K562 (cell line): ENCODE measurements around the gene PLXNB2. TPM values are rescaled to one million over a fixed set of nuclear protein-coding genes. Genes with fewer than 3 reads are reported as not detected.
A peak's percentile ranks its signal among the peaks of the same experiment; 100 is the strongest.

ENCODE experiments used
- ARID4B ChIP-seq: sonication (generic); formaldehyde crosslinking; IDR thresholded peaks from 2 replicates; pipeline ENCODE4 v1.8.0; 2022; ENCODE audit warnings: mild to moderate bottlenecking, missing genetic modification reagents
- ATF6 ChIP-seq: sonication (generic); formaldehyde crosslinking; IDR thresholded peaks from 2 replicates; pipeline ENCODE4 v1.4.0; 2020; ENCODE audit warnings: mild to moderate bottlenecking, missing genetic modification reagents
- EHMT2 ChIP-seq: fragments of 450-650 bp; IDR thresholded peaks from 2 replicates; pipeline ENCODE4 v1.6.1; 2018; ENCODE audit warnings: antibody characterized with exemption
- HDAC1 ChIP-seq, 2 experiments: fragments of 450-650 bp; IDR thresholded peaks; 2 replicates each; pipeline ENCODE4 v1.6.1; 2016 to 2017; ENCODE audit warnings: inconsistent platforms in 1 of 2, mild to moderate bottlenecking in 1 of 2, moderate library complexity in 1 of 2
- KDM1A ChIP-seq, 2 experiments: fragments of 450-650 bp; IDR thresholded peaks; 2 replicates each; pipeline ENCODE4 v1.6.1; 2016; ENCODE audit warnings: mild to moderate bottlenecking in 2 of 2
- MBD2 ChIP-seq: sonication (generic); IDR thresholded peaks from 2 replicates; pipeline ENCODE4 v1.6.1; 2016; ENCODE audit warnings: low read depth, borderline replicate concordance
- PRMT5 ChIP-seq: sonication (generic); formaldehyde crosslinking; IDR thresholded peaks from 2 replicates; pipeline ENCODE4 v1.5.0; 2020; ENCODE audit warnings: missing genetic modification reagents
- RFX1 ChIP-seq: fragments of 450-650 bp; IDR thresholded peaks from 2 replicates; pipeline ENCODE4 v1.6.1; 2016; ENCODE audit warnings: mild to moderate bottlenecking, moderate library complexity
- ZNF146 ChIP-seq: IDR thresholded peaks from one replicate; pipeline ENCODE4 v1.6.1; 2018; ENCODE audit warnings: missing compliant biosample characterization; ENCODE audit not compliant: unreplicated experiment
- ZNF740 ChIP-seq, 3 experiments: fragments of 200-800 bp in 1 of 3; sonication (Bioruptor generic) in 1 of 3; sonication (generic) in 1 of 3; formaldehyde crosslinking in 1 of 3; IDR thresholded peaks; 2 replicates each; pipeline versions ENCODE4 v1.6.1 to v1.8.0; 2016 to 2022; ENCODE audit warnings: mild to moderate bottlenecking in 2 of 3, missing compliant biosample characterization in 2 of 3, missing genetic modification characterization in 2 of 3, missing genetic modification reagents in 1 of 3
- ZNF780A ChIP-seq: fragments of 250-450 bp; sonication (Bioruptor Pico); IDR thresholded peaks from 2 replicates; pipeline ENCODE4 v1.5.0; 2021; ENCODE audit warnings: mild to moderate bottlenecking
- polyA plus RNA-seq, 8 experiments: library from polyadenylated mRNA; depleted of rRNA in 4 of 8; stranded (reverse) in 5 of 8; unstranded in 3 of 8; fragments of >200 nt; fragmentation: Nextera tagmentation in 2 of 8; fragmentation: Illumina TruSeq in 1 of 8; extraction: Ambion mirVana in 2 of 8; extraction: Trizol in 1 of 8; gene quantifications; 2 replicates each; pipeline versions ENCODE4 v1.2.1 to v1.2.3, GENCODE V29; 2011 to 2014; ENCODE audit warnings: inconsistent platforms in 1 of 8, missing spikeins in 1 of 8
- total RNA-seq, 7 experiments: library from RNA; depleted of rRNA in 6 of 7; stranded (reverse); fragments of >200 nt in 6 of 7; fragmentation: Illumina TruSeq in 2 of 7; extraction: Trizol in 2 of 7; gene quantifications; 2 replicates each; pipeline versions ENCODE4 v1.2.1 to v1.2.3, GENCODE V29; 2011 to 2021; ENCODE audit warnings: low replicate concordance in 1 of 7
- TF ChIP-seq, protein P1 (sequence below): conservative IDR thresholded peaks from 2 replicates; pipeline ENCODE4 v1.6.1; 2011; ENCODE audit warnings: low read depth, mild to moderate bottlenecking, low read length; ENCODE audit not compliant: control insufficient read depth
- TF ChIP-seq, protein P2 (sequence below): sonication (generic); formaldehyde crosslinking; IDR thresholded peaks from 2 replicates; pipeline ENCODE4 v1.8.0; 2022; ENCODE audit warnings: mild to moderate bottlenecking, missing genetic modification reagents, borderline replicate concordance

Gene PLXNB2
- total and polyA plus RNA-seq, 9 of the 15 experiments (the other 6 are each of a cell fraction or from before 2014, with no cell fraction given) = 0.15 to 45.1 (median 13.6) TPM

DNA sequence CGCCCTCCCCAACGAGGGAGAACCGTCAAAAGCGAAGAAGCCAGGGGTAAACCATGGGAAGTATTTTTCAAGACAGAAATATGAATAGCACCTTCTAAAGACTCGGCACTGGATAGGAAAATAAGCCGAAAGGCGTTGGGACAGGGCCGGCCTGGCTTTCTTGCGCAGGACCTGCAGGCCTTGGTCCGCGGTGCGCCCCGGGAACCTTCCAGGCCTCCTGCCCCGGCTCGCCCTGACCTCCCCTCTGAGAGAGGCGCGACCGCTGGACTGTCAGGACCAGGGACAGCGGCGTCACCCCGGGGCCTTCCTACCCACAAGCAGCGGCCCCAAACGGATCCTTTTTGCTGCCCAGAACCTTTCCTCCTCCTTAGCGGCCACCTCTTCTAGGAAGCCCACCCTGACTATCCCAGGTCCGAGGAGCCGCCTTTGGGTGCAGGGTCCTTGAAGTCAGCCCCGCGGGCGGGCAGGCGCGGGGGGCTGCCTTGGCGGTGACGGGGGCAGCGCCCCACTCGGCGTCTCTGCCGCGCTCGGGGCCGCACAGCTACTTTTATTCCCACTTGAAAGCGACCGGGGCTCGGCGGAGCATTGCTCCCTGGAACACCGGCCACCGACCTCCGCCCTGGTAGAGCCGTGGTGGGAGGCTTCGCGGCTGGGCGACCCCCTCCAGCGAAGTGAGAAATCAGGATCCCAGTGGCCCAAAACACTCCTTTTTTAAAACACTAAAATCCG is 36.6 kb downstream of the PLXNB2 start (continued):
- TF ChIP-seq ARID4B = peak; percentile 96
- peak in 1 of 2 experiments; percentile 76; a peak in 2 of 4 replicates for TF ChIP-seq HDAC1 (IDR thresholded peaks at IDR 0.05)
- TF ChIP-seq ZNF146 (CRISPR knock-in tag) = no peak
- 0 out of 2 replicates have a peak, but pooled peaks have one; percentile 44 for TF ChIP-seq ATF6
- TF ChIP-seq ZNF780A (CRISPR knock-in tag) = no peak
- no peak for TF ChIP-seq RFX1
- TF ChIP-seq, protein P1, sequence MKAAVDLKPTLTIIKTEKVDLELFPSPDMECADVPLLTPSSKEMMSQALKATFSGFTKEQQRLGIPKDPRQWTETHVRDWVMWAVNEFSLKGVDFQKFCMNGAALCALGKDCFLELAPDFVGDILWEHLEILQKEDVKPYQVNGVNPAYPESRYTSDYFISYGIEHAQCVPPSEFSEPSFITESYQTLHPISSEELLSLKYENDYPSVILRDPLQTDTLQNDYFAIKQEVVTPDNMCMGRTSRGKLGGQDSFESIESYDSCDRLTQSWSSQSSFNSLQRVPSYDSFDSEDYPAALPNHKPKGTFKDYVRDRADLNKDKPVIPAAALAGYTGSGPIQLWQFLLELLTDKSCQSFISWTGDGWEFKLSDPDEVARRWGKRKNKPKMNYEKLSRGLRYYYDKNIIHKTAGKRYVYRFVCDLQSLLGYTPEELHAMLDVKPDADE = 0 out of 2 replicates have a peak, but pooled peaks have one; percentile 48
- TF ChIP-seq MBD2 = no peak
- TF ChIP-seq, protein P2, sequence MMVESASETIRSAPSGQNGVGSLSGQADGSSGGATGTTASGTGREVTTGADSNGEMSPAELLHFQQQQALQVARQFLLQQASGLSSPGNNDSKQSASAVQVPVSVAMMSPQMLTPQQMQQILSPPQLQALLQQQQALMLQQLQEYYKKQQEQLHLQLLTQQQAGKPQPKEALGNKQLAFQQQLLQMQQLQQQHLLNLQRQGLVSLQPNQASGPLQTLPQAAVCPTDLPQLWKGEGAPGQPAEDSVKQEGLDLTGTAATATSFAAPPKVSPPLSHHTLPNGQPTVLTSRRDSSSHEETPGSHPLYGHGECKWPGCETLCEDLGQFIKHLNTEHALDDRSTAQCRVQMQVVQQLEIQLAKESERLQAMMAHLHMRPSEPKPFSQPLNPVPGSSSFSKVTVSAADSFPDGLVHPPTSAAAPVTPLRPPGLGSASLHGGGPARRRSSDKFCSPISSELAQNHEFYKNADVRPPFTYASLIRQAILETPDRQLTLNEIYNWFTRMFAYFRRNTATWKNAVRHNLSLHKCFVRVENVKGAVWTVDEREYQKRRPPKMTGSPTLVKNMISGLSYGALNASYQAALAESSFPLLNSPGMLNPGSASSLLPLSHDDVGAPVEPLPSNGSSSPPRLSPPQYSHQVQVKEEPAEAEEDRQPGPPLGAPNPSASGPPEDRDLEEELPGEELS = no peak; the same call in 1 of the 2 replicates
- 0 out of 2 replicates have a peak, but pooled peaks have one; percentile 69 for TF ChIP-seq PRMT5
- TF ChIP-seq KDM1A (IDR thresholded peaks at IDR 0.05) = no peak
- TF ChIP-seq ZNF740 (CRISPR knock-in tag; IDR thresholded peaks at IDR 0.05) = no peak
- 0 out of 4 replicates have a peak, but pooled peaks of 1 of the 2 experiments have one; percentile 0 for TF ChIP-seq ZNF740 (tag; IDR thresholded peaks at IDR 0.05)
- TF ChIP-seq EHMT2 = peak; percentile 94
